SU-DHL-6 (cell line): ENCODE measurements around the gene CYP4F22.

Experiments used
- H2AFZ ChIP-seq: fragments of 200-600 bp; sonication (generic); 2 replicates; pipeline ENCODE4 v1.6.1; 2014; ENCODE audit warnings: low read depth, mild to moderate bottlenecking, moderate library complexity, mixed read lengths, antibody characterized with exemption, low read length; ENCODE audit not compliant: severe bottlenecking
- H3F3A ChIP-seq: fragments of 200-600 bp; shearing (Covaris generic); 2 replicates; pipeline ENCODE4 v1.6.0; 2016; ENCODE audit warnings: antibody characterized with exemption, mild to moderate bottlenecking; ENCODE audit not compliant: insufficient read depth
- H3K27ac ChIP-seq: fragments of 200-600 bp; sonication (generic); 2 replicates; pipeline ENCODE4 v1.5.1; 2016; ENCODE audit warnings: low read depth, mild to moderate bottlenecking, low read length, moderate library complexity, mixed read lengths
- H3K27me3 ChIP-seq: fragments of 200-600 bp; sonication (generic), shearing (Covaris generic); 2 replicates; pipeline ENCODE4 v1.6.0; 2014; ENCODE audit warnings: mild to moderate bottlenecking, low read length
- H3K36me3 ChIP-seq: fragments of 200-600 bp; sonication (generic); 2 replicates; pipeline ENCODE4 v1.6.1; 2014; ENCODE audit warnings: mild to moderate bottlenecking, low read length, mixed read lengths
- H3K4me2 ChIP-seq: fragments of 300-600, 200-600 bp; shearing (Covaris generic), sonication (generic); 2 replicates; pipeline ENCODE4 v1.6.0; 2014; ENCODE audit warnings: low read length, low read depth, mild to moderate bottlenecking; ENCODE audit not compliant: poor library complexity, severe bottlenecking
- H3K4me3 ChIP-seq: fragments of 200-600 bp; sonication (generic); 2 replicates; pipeline ENCODE4 v1.5.1; 2014; ENCODE audit warnings: antibody characterized with exemption, low read length, mild to moderate bottlenecking, mixed read lengths; ENCODE audit not compliant: insufficient read depth, poor library complexity, severe bottlenecking
- H3K79me2 ChIP-seq: fragments of 200-600 bp; sonication (generic); 2 replicates; pipeline ENCODE4 v1.6.1; 2014; ENCODE audit warnings: mild to moderate bottlenecking, low read length, moderate library complexity; ENCODE audit not compliant: insufficient read depth
- H3K9ac ChIP-seq: fragments of 200-600 bp; sonication (generic); 2 replicates; pipeline ENCODE4 v1.7.0; 2014; ENCODE audit warnings: mild to moderate bottlenecking, low read length
- H3K9me2 ChIP-seq: fragments of 200-600 bp; sonication (generic); replicated peaks from 2 replicates; pipeline ENCODE4 v1.6.1; 2014; ENCODE audit warnings: low read length; ENCODE audit not compliant: insufficient read depth
- H3K9me3 ChIP-seq: fragments of 200-600 bp; sonication (generic); 2 replicates; pipeline ENCODE4 v1.6.1; 2014; ENCODE audit warnings: low read length, mixed read lengths; ENCODE audit not compliant: insufficient read depth
- H4K20me1 ChIP-seq: fragments of 200-600 bp; sonication (generic); 2 replicates; pipeline ENCODE4 v1.6.1; 2014; ENCODE audit warnings: low read depth, mild to moderate bottlenecking, antibody characterized with exemption, low read length, moderate library complexity, mixed read lengths
- EZH2phosphoT487 ChIP-seq: fragments of 200-600 bp; sonication (generic), shearing (Covaris generic); conservative IDR thresholded peaks from 2 replicates; pipeline ENCODE4 v1.6.1; 2018; ENCODE audit warnings: mild to moderate bottlenecking, antibody characterized with exemption, low read length, moderate library complexity, mixed read lengths
- TF ChIP-seq, protein P1 (sequence below): fragments of 200-600 bp; sonication (generic); IDR thresholded peaks from one replicate; pipeline ENCODE4 v1.5.1; 2017; ENCODE audit warnings: antibody characterized with exemption, mild to moderate bottlenecking, low read length, moderate library complexity; ENCODE audit not compliant: insufficient read depth, poor library complexity, severe bottlenecking

The CYP4F22 gene

DNA sequence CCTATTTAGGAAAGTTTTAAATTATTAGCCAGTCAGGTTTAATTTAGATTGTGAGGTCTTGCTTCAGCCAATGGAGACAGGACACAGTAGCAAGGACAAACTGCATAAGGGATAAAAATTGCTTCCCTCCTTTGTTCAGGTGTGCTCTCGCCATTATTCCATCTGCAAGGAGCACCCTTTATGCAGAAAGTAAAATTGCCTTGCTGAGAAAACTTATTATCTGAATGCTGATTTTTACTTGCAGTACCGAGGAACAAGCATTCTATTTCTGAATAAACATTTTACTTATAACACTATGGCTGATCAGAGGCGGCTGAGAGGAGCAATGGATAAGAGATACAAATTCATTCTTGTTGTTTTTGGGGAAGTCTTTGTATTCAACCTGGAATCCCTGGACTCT lies 8.0 kb downstream of the CYP4F22 start:
- no peak for TF ChIP-seq EZH2phosphoT487
- TF ChIP-seq, protein P1, sequence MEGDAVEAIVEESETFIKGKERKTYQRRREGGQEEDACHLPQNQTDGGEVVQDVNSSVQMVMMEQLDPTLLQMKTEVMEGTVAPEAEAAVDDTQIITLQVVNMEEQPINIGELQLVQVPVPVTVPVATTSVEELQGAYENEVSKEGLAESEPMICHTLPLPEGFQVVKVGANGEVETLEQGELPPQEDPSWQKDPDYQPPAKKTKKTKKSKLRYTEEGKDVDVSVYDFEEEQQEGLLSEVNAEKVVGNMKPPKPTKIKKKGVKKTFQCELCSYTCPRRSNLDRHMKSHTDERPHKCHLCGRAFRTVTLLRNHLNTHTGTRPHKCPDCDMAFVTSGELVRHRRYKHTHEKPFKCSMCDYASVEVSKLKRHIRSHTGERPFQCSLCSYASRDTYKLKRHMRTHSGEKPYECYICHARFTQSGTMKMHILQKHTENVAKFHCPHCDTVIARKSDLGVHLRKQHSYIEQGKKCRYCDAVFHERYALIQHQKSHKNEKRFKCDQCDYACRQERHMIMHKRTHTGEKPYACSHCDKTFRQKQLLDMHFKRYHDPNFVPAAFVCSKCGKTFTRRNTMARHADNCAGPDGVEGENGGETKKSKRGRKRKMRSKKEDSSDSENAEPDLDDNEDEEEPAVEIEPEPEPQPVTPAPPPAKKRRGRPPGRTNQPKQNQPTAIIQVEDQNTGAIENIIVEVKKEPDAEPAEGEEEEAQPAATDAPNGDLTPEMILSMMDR: no peak
- H3K9me2 ChIP-seq: no peaks in the 10 kb centered on the region
- H4K20me1 ChIP-seq: no peaks in the 10 kb centered on the region
- no peaks in the 10 kb centered on the region for H3F3A ChIP-seq
- no peak overlapping the region for H3K27ac ChIP-seq
- H3K27me3 ChIP-seq: no peaks in the 10 kb centered on the region
- H3K36me3 ChIP-seq: no peaks in the 10 kb centered on the region
- no peak overlapping the region for H3K4me3 ChIP-seq
- H3K79me2 ChIP-seq: no peaks in the 10 kb centered on the region
- no peak overlapping the region for H3K4me2 ChIP-seq
- no peak overlapping the region for H3K9ac ChIP-seq
- 0 out of 2 replicates have a peak, but pooled peaks cover 5% of the 10 kb centered on the region for H3K9me3 ChIP-seq
- no peak overlapping the region for H2AFZ ChIP-seq

DNA sequence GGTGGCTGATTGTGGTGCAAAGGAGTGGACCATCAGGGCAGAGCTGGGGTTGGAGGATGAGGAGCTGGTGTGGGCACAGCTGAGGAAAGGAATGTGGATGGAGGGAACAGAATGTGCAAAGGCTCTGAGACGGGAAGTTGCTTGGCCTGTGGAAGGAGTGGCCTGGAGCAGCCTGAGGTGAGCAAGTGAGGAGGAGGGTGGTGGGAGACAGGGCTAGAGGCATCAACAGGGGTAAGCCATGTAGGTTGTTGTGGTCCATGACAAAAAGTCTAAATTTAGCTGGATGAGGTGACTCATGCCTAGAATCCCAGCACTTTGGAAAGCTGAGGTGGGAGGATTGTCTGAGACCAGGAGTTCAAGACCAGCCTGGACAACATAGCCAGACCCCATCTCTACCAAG lies 9.5 kb downstream of the CYP4F22 start:
- 0 out of 2 replicates have a peak, but pooled peaks cover 5% of the 10 kb centered on the region for H3K9me3 ChIP-seq
- H4K20me1 ChIP-seq: no peaks in the 10 kb centered on the region
- no peak overlapping the region for H3K27ac ChIP-seq
- H3K4me2 ChIP-seq: no peak overlapping the region
- no peaks in the 10 kb centered on the region for H3K36me3 ChIP-seq
- no peak overlapping the region for H3K9ac ChIP-seq
- no peaks in the 10 kb centered on the region for H3K27me3 ChIP-seq
- no peaks in the 10 kb centered on the region for H3K9me2 ChIP-seq
- H3K4me3 ChIP-seq: no peak overlapping the region
- no peaks in the 10 kb centered on the region for H3K79me2 ChIP-seq
- no peaks in the 10 kb centered on the region for H3F3A ChIP-seq
- no peak overlapping the region for H2AFZ ChIP-seq
- no peak for TF ChIP-seq EZH2phosphoT487
- TF ChIP-seq, protein P1: no peak

DNA sequence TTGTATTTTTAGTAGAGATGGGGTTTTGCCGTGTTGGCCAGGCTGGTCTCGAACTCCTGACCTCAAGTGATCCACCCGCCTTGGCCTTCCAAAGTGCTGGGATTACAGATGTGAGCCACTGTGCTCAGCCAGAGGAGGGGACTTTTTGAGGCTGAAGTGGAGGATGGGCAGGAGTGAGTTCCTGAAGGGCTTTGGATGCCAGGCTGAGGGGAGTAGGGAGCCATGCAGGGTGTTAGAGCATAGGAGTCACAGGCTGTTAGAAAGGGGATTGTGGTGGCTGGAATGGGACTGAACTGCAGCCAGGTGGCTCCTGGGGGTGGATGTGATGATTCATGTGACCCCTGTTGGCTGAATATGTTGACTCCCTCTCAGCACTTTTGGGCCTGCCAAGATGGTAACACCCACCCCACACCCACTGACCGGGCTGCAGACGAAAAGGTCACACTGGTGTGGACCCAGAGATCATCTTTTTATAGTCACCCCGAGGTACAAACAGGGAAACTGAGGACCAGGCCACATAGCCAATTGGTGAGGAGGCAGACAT lies 11.2 kb downstream of the CYP4F22 start:
- Histone ChIP-seq H3F3A (no peaks in the 10 kb centered on the region), H3K27ac (no peak overlapping the region), H3K79me2 (no peaks in the 10 kb centered on the region), H3K9ac (no peak overlapping the region), H2AFZ (no peak overlapping the region), H3K4me2 (no peak overlapping the region), H3K27me3 (no peaks in the 10 kb centered on the region), H3K9me2 (no peaks in the 10 kb centered on the region), H4K20me1 (no peaks in the 10 kb centered on the region), H3K36me3 (no peaks in the 10 kb centered on the region), H3K4me3 (no peak overlapping the region), H3K9me3 (0 out of 2 replicates have a peak, but pooled peaks cover 5% of the 10 kb centered on the region)
- TF ChIP-seq EZH2phosphoT487: no peak
- TF ChIP-seq, protein P1: no peak
